ENCODE results near the gene RBMS3. TPM values are rescaled to one million over a fixed set of nuclear protein-coding genes. Genes with fewer than 3 reads are reported as not detected.

Gene RBMS3
- total and polyA plus RNA-seq, 2 of the 8 experiments (the other 6 are each of a cell fraction or from before 2014, with no cell fraction given): 3.7 to 6.9 TPM

DNA sequence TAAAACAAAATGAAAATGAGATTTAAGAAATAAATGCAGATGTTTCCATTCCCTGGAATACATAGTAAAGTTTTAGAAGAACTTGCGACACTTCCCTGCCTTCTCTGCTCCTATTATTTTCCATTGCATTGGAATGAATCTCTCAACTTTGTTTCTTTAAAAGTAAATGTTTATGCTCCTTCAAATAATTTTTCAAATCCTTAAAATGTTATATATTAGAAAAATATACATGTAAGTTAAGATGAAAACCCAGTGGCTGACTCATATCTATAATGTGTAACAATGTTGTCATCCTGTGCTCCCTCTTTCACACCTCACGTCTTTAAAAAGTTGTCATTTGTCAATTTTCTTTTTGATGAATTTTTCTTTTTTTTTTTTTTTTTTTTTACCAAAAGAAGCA, 3.6 kb downstream of the RBMS3 start (continued):
- TF ChIP-seq SIN3A (conservative IDR thresholded peaks at IDR 0.05 in 1 of 2, IDR thresholded peaks at IDR 0.05 in 1 of 2; ENCODE audit: low read depth in 1 of 2, low read length in 2 of 2) (no peak), RFX5 (IDR thresholded peaks at IDR 0.05; ENCODE audit: borderline replicate concordance, low read depth, low read length) (no peak), BACH1 (IDR thresholded peaks at IDR 0.05; ENCODE audit: low read length) (no peak), KDM1A (IDR thresholded peaks at IDR 0.05; ENCODE audit: borderline replicate concordance, low read length) (no peak), CBX8 (IDR thresholded peaks at IDR 0.05; ENCODE audit: borderline replicate concordance, low read depth, low read length) (no peak)
